Cardiac muscle cell (in vitro differentiated cells and primary cell): ENCODE measurements around the gene GJD4. TPM values are rescaled to one million over a fixed set of nuclear protein-coding genes. Genes with fewer than 3 reads are reported as not detected.

Source experiments
- DNase-seq, 2 donors: peaks; one replicate each; pipeline versions ENCODE4 v3.0.0 to v3.0.0-alpha.2; 2010 to 2017; ENCODE audit warnings: low read depth in 1 of 2, low spot score in 1 of 2
- H3K27ac ChIP-seq: fragments of 200-600 bp; sonication (generic); 2 replicates; pipeline ENCODE4 v1.5.1; 2016
- H3K27me3 ChIP-seq: fragments of 200-600 bp; sonication (generic); 2 replicates; pipeline ENCODE4 v1.6.0; 2016; ENCODE audit warnings: control low read depth
- H3K36me3 ChIP-seq: fragments of 200-600 bp; sonication (generic); 2 replicates; pipeline ENCODE4 v1.5.1; 2016; ENCODE audit warnings: control low read depth
- H3K4me1 ChIP-seq: fragments of 200-600 bp; sonication (generic); 2 replicates; pipeline ENCODE4 v1.8.1; 2017; ENCODE audit warnings: low read depth, mild to moderate bottlenecking, mixed run types
- H3K4me3 ChIP-seq: fragments of 200-600 bp; sonication (generic); 2 replicates; pipeline ENCODE4 v1.5.1; 2016; ENCODE audit warnings: mild to moderate bottlenecking
- H3K9me3 ChIP-seq: fragments of 200-600 bp; sonication (generic); 2 replicates; pipeline ENCODE4 v1.5.1; 2017; ENCODE audit warnings: low read depth, mild to moderate bottlenecking, control low read depth
- CTCF ChIP-seq: IDR thresholded peaks from 2 replicates; pipeline ENCODE4 v1.5.1; 2012; ENCODE audit warnings: low read depth, mild to moderate bottlenecking, low read length
- polyA plus RNA-seq: library from polyadenylated mRNA; unstranded; fragments of >200 nt; fragmentation: Nextera tagmentation; extraction: Ambion mirVana; gene quantifications from 2 replicates; pipeline ENCODE4 v1.2.1, GENCODE V29; 2016
- total RNA-seq: library from RNA; depleted of rRNA; stranded (reverse); fragments of >200 nt; gene quantifications from 2 replicates; pipeline ENCODE4 v1.2.3, GENCODE V29; 2016

GJD4 gene
- total and polyA plus RNA-seq, 2 experiments from 2014 or later = 0.24 TPM; not detected in 1

GRCh38 chr10:35585356-35585755 lies 19.8 kb upstream of the GJD4 start:
- no peak for DNase-seq
- no peaks in the 10 kb centered on the region for H3K27me3 ChIP-seq
- no peaks in the 10 kb centered on the region for H3K36me3 ChIP-seq
- TF ChIP-seq CTCF = no peak
- no peak overlapping the region for H3K27ac ChIP-seq
- no peak overlapping the region for H3K4me3 ChIP-seq
- H3K9me3 ChIP-seq = no peaks in the 10 kb centered on the region
- peaks cover 6% of the 10 kb centered on the region for H3K4me1 ChIP-seq

GRCh38 chr10:35585903-35586535 lies 19.1 kb upstream of the GJD4 start:
- Histone ChIP-seq H3K4me3 (no peak overlapping the region), H3K36me3 (no peaks in the 10 kb centered on the region), H3K4me1 (no peaks in the 10 kb centered on the region), H3K27ac (no peak overlapping the region), H3K9me3 (no peaks in the 10 kb centered on the region), H3K27me3 (no peaks in the 10 kb centered on the region)
- TF ChIP-seq CTCF = no peak
- DNase-seq = no peak

GRCh38 chr10:35588836-35589235 lies 16.3 kb upstream of the GJD4 start:
- H3K4me1 ChIP-seq = no peaks in the 10 kb centered on the region

GRCh38 chr10:35592441-35592840 lies 12.7 kb upstream of the GJD4 start:
- no peaks in the 10 kb centered on the region for H3K4me1 ChIP-seq
- no peak for TF ChIP-seq CTCF
- no peak for DNase-seq
- no peak overlapping the region for H3K4me3 ChIP-seq
- no peak overlapping the region for H3K27ac ChIP-seq
- H3K9me3 ChIP-seq = no peaks in the 10 kb centered on the region
- no peaks in the 10 kb centered on the region for H3K36me3 ChIP-seq
- no peaks in the 10 kb centered on the region for H3K27me3 ChIP-seq

More at GRCh38 chr10:35588836-35589235, 16.3 kb upstream of the GJD4 start:
- no peak for DNase-seq
- H3K27ac ChIP-seq = no peak overlapping the region
- no peak overlapping the region for H3K4me3 ChIP-seq
- TF ChIP-seq CTCF = no peak
- H3K9me3 ChIP-seq = no peaks in the 10 kb centered on the region
- no peaks in the 10 kb centered on the region for H3K36me3 ChIP-seq
- no peaks in the 10 kb centered on the region for H3K27me3 ChIP-seq

GRCh38 chr10:35594115-35595079 lies 10.7 kb upstream of the GJD4 start:
- Histone ChIP-seq H3K4me1 (no peaks in the 10 kb centered on the region), H3K9me3 (no peaks in the 10 kb centered on the region), H3K27ac (no peak overlapping the region), H3K4me3 (no peak overlapping the region), H3K27me3 (no peaks in the 10 kb centered on the region), H3K36me3 (no peaks in the 10 kb centered on the region)
- no peak for TF ChIP-seq CTCF
- DNase-seq = no peak
